ENCODE data around the gene TNFSF12. TPM values are rescaled to one million over a fixed set of nuclear protein-coding genes. Genes with fewer than 3 reads are reported as not detected.
A peak's percentile ranks its signal among the peaks of the same experiment; 100 is the strongest.
"Not testable (repeated sequence)": the region's sequence is repeated elsewhere in the genome, so short reads cannot be mapped to it uniquely, and the experiment has no call there.

TNFSF12 gene
- total and polyA plus RNA-seq, 8 donors: 11.0 to 27.7 (median 14.1) TPM

DNA sequence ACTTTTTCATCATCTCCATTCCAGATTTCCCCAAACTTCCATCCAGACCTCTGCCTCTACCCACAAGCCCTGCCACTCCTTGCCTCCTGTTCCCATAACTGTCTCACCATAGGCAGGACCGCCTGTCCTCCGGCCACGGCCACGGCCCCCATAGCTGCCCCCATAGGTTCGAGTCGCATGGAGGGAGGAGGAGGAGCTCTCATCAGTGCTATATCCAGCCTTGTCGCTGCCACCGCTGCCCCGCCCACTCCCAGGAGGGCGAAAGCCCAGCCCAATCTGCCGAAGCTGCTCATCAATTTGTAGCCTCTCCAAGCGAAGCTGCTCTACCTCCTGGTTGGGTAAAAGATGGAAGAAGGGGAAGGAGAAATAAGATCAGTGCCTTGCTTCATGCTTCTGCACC, 44.4 kb downstream of the TNFSF12 start:
- no peak overlapping the region for H3K27ac ChIP-seq
- 85 to 91% methylated on average over 12 of the region's 12 CpGs for WGBS, 2 donors
- no peaks in the 10 kb centered on the region for H3K27me3 ChIP-seq
- intact Hi-C loops (cut with DNase I): no loop called here
- ATAC-seq (no peak), FAIRE-seq (no peak), DNase-seq (no peak)
- no peak overlapping the region for H3K4me3 ChIP-seq
- H3K9me3 ChIP-seq: no peaks in the 10 kb centered on the region
- TF ChIP-seq, protein P1, sequence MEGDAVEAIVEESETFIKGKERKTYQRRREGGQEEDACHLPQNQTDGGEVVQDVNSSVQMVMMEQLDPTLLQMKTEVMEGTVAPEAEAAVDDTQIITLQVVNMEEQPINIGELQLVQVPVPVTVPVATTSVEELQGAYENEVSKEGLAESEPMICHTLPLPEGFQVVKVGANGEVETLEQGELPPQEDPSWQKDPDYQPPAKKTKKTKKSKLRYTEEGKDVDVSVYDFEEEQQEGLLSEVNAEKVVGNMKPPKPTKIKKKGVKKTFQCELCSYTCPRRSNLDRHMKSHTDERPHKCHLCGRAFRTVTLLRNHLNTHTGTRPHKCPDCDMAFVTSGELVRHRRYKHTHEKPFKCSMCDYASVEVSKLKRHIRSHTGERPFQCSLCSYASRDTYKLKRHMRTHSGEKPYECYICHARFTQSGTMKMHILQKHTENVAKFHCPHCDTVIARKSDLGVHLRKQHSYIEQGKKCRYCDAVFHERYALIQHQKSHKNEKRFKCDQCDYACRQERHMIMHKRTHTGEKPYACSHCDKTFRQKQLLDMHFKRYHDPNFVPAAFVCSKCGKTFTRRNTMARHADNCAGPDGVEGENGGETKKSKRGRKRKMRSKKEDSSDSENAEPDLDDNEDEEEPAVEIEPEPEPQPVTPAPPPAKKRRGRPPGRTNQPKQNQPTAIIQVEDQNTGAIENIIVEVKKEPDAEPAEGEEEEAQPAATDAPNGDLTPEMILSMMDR (IDR thresholded peaks at IDR 0.05): no peak
- peaks cover 0 to 3% (median 0%) of the 10 kb centered on the region in 3 donors for H3K4me1 ChIP-seq
- H3K36me3 ChIP-seq: peaks cover 0 to 62% (median 21%) of the 10 kb centered on the region in 3 donors

- peaks cover 0 to 89% (median 51%) of the 10 kb centered on the region in 3 donors for H3K36me3 ChIP-seq
- H3K27me3 ChIP-seq; ATAC-seq; DNase-seq; H3K4me3 ChIP-seq; intact Hi-C loops (cut with DNase I); H3K4me1 ChIP-seq; H3K27ac ChIP-seq; H3K9me3 ChIP-seq: not testable (repeated sequence)
- WGBS, 2 donors: 76% methylated on average over 5 of the region's 5 CpGs
- peak; percentile 56 for FAIRE-seq
Observed at GRCh38 chr17:7597561-7597960, 48.7 kb downstream of the TNFSF12 start.

GRCh38 chr17:7606280-7606679, 57.4 kb downstream of the TNFSF12 start:
- ATAC-seq: no peak
- Histone ChIP-seq H3K36me3 (peaks cover 0 to 28% (median 16%) of the 10 kb centered on the region in 3 donors), H3K4me1 (peaks cover 0 to under 1% (median 0%) of the 10 kb centered on the region in 3 donors), H3K27me3 (no peaks in the 10 kb centered on the region), H3K9me3 (no peaks in the 10 kb centered on the region), H3K27ac (no peak overlapping the region), H3K4me3 (no peak overlapping the region)
- FAIRE-seq: no peak
- TF ChIP-seq, protein P1 (IDR thresholded peaks at IDR 0.05): no peak
- intact Hi-C loops (cut with DNase I): no loop called here
- no peak for DNase-seq
- 96 to 97% methylated on average over 4 of the region's 4 CpGs for WGBS, 2 donors

Other genes starting within 250 kb of the TNFSF12 start
Only the 30 nearest of the 32 such genes appear.
- gene NEURL4, start 219.7 kb upstream of the TNFSF12 start, total RNA-seq: 10 to 100 TPM; 12.6 to 27.1 (median 15.4) TPM
- gene NEURL4, start 219.7 kb upstream of the TNFSF12 start, polyA plus RNA-seq: 10 to 100 TPM; 49.0 to 72.1 TPM
- 1 to 10 TPM; 1.6 to 5.6 (median 3.0) TPM for gene ACAP1, start 212.5 kb upstream of the TNFSF12 start, total RNA-seq
- gene ACAP1, start 212.5 kb upstream of the TNFSF12 start, polyA plus RNA-seq: 1 to 10 TPM; 2.9 to 4.4 TPM
- 1 to 10 TPM; 3.4 to 6.6 (median 4.3) TPM for gene KCTD11, start 196.9 kb upstream of the TNFSF12 start, total RNA-seq
- gene KCTD11, start 196.9 kb upstream of the TNFSF12 start, polyA plus RNA-seq: 1 to 10 TPM; 7.2 TPM
- not detected for gene TMEM95, start 193.9 kb upstream of the TNFSF12 start, total RNA-seq
- gene TMEM95, start 193.9 kb upstream of the TNFSF12 start, polyA plus RNA-seq: not detected
- 1 to 10 TPM; 4.9 to 9.0 (median 5.7) TPM for gene TNK1, start 168.0 kb upstream of the TNFSF12 start, total RNA-seq
- gene TNK1, start 168.0 kb upstream of the TNFSF12 start, polyA plus RNA-seq: 10 to 100 TPM; 10.8 to 13.8 TPM
- 10 to 100 TPM in 2 of 6 donors, 1 to 10 TPM in 4; 6.5 to 15.6 (median 9.0) TPM for gene PLSCR3, start 154.5 kb upstream of the TNFSF12 start, total RNA-seq
- 10 to 100 TPM; 14.0 to 20.1 TPM for gene PLSCR3, start 154.5 kb upstream of the TNFSF12 start, polyA plus RNA-seq
- gene TMEM256, start 145.0 kb upstream of the TNFSF12 start, total RNA-seq: 10 to 100 TPM; 32.8 to 53.5 (median 43.1) TPM
- gene TMEM256, start 145.0 kb upstream of the TNFSF12 start, polyA plus RNA-seq: 100 to 1,000 TPM in 1 of 2 donors, 10 to 100 TPM in 1; 88.3 to 119 TPM
- gene NLGN2, start 141.2 kb upstream of the TNFSF12 start, total RNA-seq: 1 to 10 TPM; 2.9 to 8.4 (median 4.5) TPM
- 10 to 100 TPM in 1 of 2 donors, 1 to 10 TPM in 1; 7.4 to 13.7 TPM for gene NLGN2, start 141.2 kb upstream of the TNFSF12 start, polyA plus RNA-seq
- gene SPEM1, start 128.7 kb upstream of the TNFSF12 start, total RNA-seq: not detected
- not detected for gene SPEM1, start 128.7 kb upstream of the TNFSF12 start, polyA plus RNA-seq
- gene SPEM2, start 123.4 kb upstream of the TNFSF12 start, total RNA-seq: not detected
- gene SPEM2, start 123.4 kb upstream of the TNFSF12 start, polyA plus RNA-seq: not detected
- gene SPEM3, start 120.2 kb upstream of the TNFSF12 start, total RNA-seq: not detected
- gene SPEM3, start 120.2 kb upstream of the TNFSF12 start, polyA plus RNA-seq: not detected
- gene TMEM102, start 113.6 kb upstream of the TNFSF12 start, total RNA-seq: 1 to 10 TPM; 2.4 to 7.8 (median 3.6) TPM
- gene TMEM102, start 113.6 kb upstream of the TNFSF12 start, polyA plus RNA-seq: 1 to 10 TPM; 2.2 to 2.9 TPM
- 1 to 10 TPM in 1 of 6 donors, under 1 TPM in 5; 0.09 to 1.1 (median 0.31) TPM for gene FGF11, start 109.5 kb upstream of the TNFSF12 start, total RNA-seq
- gene FGF11, start 109.5 kb upstream of the TNFSF12 start, polyA plus RNA-seq: under 1 TPM; 0.61 to 0.65 TPM
- 10 to 100 TPM in 2 of 6 donors, 1 to 10 TPM in 4; 7.5 to 15.0 (median 8.7) TPM for gene CHRNB1, start 104.0 kb upstream of the TNFSF12 start, total RNA-seq
- 10 to 100 TPM in 1 of 2 donors, 1 to 10 TPM in 1; 9.7 to 11.1 TPM for gene CHRNB1, start 104.0 kb upstream of the TNFSF12 start, polyA plus RNA-seq
- 10 to 100 TPM; 20.3 to 30.2 (median 22.2) TPM for gene ZBTB4, start 69.4 kb upstream of the TNFSF12 start, total RNA-seq
- 10 to 100 TPM; 17.3 to 19.2 TPM for gene ZBTB4, start 69.4 kb upstream of the TNFSF12 start, polyA plus RNA-seq
- gene SLC35G6, start 67.6 kb upstream of the TNFSF12 start, total RNA-seq: not detected
- gene SLC35G6, start 67.6 kb upstream of the TNFSF12 start, polyA plus RNA-seq: under 1 TPM in 1 of 2 donors, not detected in 1; 0.08 TPM
- 10 to 100 TPM; 45.7 to 62.6 (median 53.8) TPM for gene POLR2A, start 64.7 kb upstream of the TNFSF12 start, total RNA-seq
- gene POLR2A, start 64.7 kb upstream of the TNFSF12 start, polyA plus RNA-seq: 10 to 100 TPM; 24.5 to 83.6 TPM
- gene TNFSF13, start 9.7 kb downstream of the TNFSF12 start, total RNA-seq: 10 to 100 TPM; 10.5 to 31.2 (median 15.4) TPM
- gene TNFSF13, start 9.7 kb downstream of the TNFSF12 start, polyA plus RNA-seq: 10 to 100 TPM; 16.9 to 17.8 TPM
- gene SENP3, start 12.9 kb downstream of the TNFSF12 start, total RNA-seq: 10 to 100 TPM; 14.7 to 24.1 (median 15.7) TPM
- 10 to 100 TPM; 25.5 to 33.1 TPM for gene SENP3, start 12.9 kb downstream of the TNFSF12 start, polyA plus RNA-seq
- 10 to 100 TPM in 3 of 6 donors, 1 to 10 TPM in 3; 3.7 to 60.0 (median 11.1) TPM for gene CD68, start 30.6 kb downstream of the TNFSF12 start, total RNA-seq
- gene CD68, start 30.6 kb downstream of the TNFSF12 start, polyA plus RNA-seq: 1 to 10 TPM; 1.8 to 9.7 TPM
- gene MPDU1, start 34.8 kb downstream of the TNFSF12 start, total RNA-seq: 10 to 100 TPM; 12.3 to 27.1 (median 18.3) TPM
- 10 to 100 TPM; 46.3 to 48.2 TPM for gene MPDU1, start 34.8 kb downstream of the TNFSF12 start, polyA plus RNA-seq
- under 1 TPM in 3 of 6 donors, not detected in 3; 0.18 to 0.35 (median 0.25) TPM for gene SOX15, start 41.0 kb downstream of the TNFSF12 start, total RNA-seq
- gene SOX15, start 41.0 kb downstream of the TNFSF12 start, polyA plus RNA-seq: 1 to 10 TPM in 1 of 2 donors, under 1 TPM in 1; 0.53 to 1.0 TPM
- 10 to 100 TPM in 4 of 6 donors, 1 to 10 TPM in 2; 7.8 to 16.6 (median 12.3) TPM for gene FXR2, start 65.8 kb downstream of the TNFSF12 start, total RNA-seq
- gene FXR2, start 65.8 kb downstream of the TNFSF12 start, polyA plus RNA-seq: 10 to 100 TPM; 19.8 to 25.6 TPM
- gene SAT2, start 78.8 kb downstream of the TNFSF12 start, total RNA-seq: 10 to 100 TPM; 43.8 to 82.8 (median 66.6) TPM
- gene SAT2, start 78.8 kb downstream of the TNFSF12 start, polyA plus RNA-seq: 100 to 1,000 TPM; 250 to 348 TPM
- under 1 TPM in 3 of 6 donors, not detected in 3; 0.16 to 0.72 (median 0.17) TPM for gene SHBG, start 81.1 kb downstream of the TNFSF12 start, total RNA-seq
- gene SHBG, start 81.1 kb downstream of the TNFSF12 start, polyA plus RNA-seq: under 1 TPM; 0.23 to 0.82 TPM
- 1 to 10 TPM in 5 of 6 donors, under 1 TPM in 1; 0.79 to 1.9 (median 1.2) TPM for gene ATP1B2, start 101.9 kb downstream of the TNFSF12 start, total RNA-seq
- gene ATP1B2, start 101.9 kb downstream of the TNFSF12 start, polyA plus RNA-seq: 1 to 10 TPM; 1.3 to 6.7 TPM
- 10 to 100 TPM; 14.6 to 35.9 (median 28.5) TPM for gene TP53, start 138.4 kb downstream of the TNFSF12 start, total RNA-seq
- 10 to 100 TPM in 1 of 2 donors, 1 to 10 TPM in 1; 8.3 to 10.8 TPM for gene TP53, start 138.4 kb downstream of the TNFSF12 start, polyA plus RNA-seq
- 1 to 10 TPM; 2.0 to 5.0 (median 3.8) TPM for gene WRAP53, start 139.4 kb downstream of the TNFSF12 start, total RNA-seq
- gene WRAP53, start 139.4 kb downstream of the TNFSF12 start, polyA plus RNA-seq: 10 to 100 TPM in 1 of 2 donors, 1 to 10 TPM in 1; 9.1 to 13.5 TPM
- 1 to 10 TPM in 3 of 6 donors, under 1 TPM in 3; 0.37 to 1.3 (median 0.85) TPM for gene EFNB3, start 156.1 kb downstream of the TNFSF12 start, total RNA-seq
- 1 to 10 TPM in 1 of 2 donors, under 1 TPM in 1; 0.84 to 5.4 TPM for gene EFNB3, start 156.1 kb downstream of the TNFSF12 start, polyA plus RNA-seq
- gene DNAH2, start 168.7 kb downstream of the TNFSF12 start, total RNA-seq: under 1 TPM; 0.09 to 0.52 (median 0.19) TPM
- gene DNAH2, start 168.7 kb downstream of the TNFSF12 start, polyA plus RNA-seq: under 1 TPM; 0.38 TPM

Data from pancreas (tissue), 10 donors.